Keratinocyte (primary cell): ENCODE data around the gene DPP3. TPM values are rescaled to one million over a fixed set of nuclear protein-coding genes. Genes with fewer than 3 reads are reported as not detected.
A peak's percentile ranks its signal among the peaks of the same experiment; 100 is the strongest.

ENCODE experiments used
- DNase-seq: peaks from one replicate; pipeline ENCODE4 v3.0.0-alpha.2; 2011; ENCODE audit warnings: low read depth, missing footprints, low spot score
- FAIRE-seq: peaks from 2 replicates; lab custom pipeline; 2011; peaks lifted over from hg19 to GRCh38; lab: Jason Lieb, UNC
- H2AFZ ChIP-seq: 2 replicates; pipeline ENCODE4 v1.6.0; 2012; ENCODE audit warnings: low read length, control low read depth, inconsistent platforms; ENCODE audit not compliant: control insufficient read depth
- H3K27ac ChIP-seq: 2 replicates; pipeline ENCODE4 v1.5.1; 2011; ENCODE audit warnings: low read length; ENCODE audit not compliant: control insufficient read depth, insufficient read depth
- H3K27me3 ChIP-seq: 3 replicates; pipeline ENCODE4 v1.6.0; 2011; ENCODE audit warnings: low read length; ENCODE audit not compliant: control insufficient read depth, insufficient read depth; ENCODE audit errors: extremely low read depth
- H3K36me3 ChIP-seq, 2 experiments: 2 replicates in 1 of 2; 3 replicates in 1 of 2; pipeline ENCODE4 v1.5.1; 2011; ENCODE audit warnings: low read length in 2 of 2, mild to moderate bottlenecking in 1 of 2; ENCODE audit not compliant: control insufficient read depth in 2 of 2, insufficient read depth in 2 of 2; ENCODE audit errors: extremely low read depth in 1 of 2
- H3K4me1 ChIP-seq: 3 replicates; pipeline ENCODE4 v1.5.1; 2011; ENCODE audit warnings: low read length; ENCODE audit not compliant: control insufficient read depth, insufficient read depth; ENCODE audit errors: extremely low read depth
- H3K4me2 ChIP-seq: 3 replicates; pipeline ENCODE4 v1.6.0; 2011; ENCODE audit warnings: low read depth, low read length; ENCODE audit not compliant: control insufficient read depth, insufficient read depth; ENCODE audit errors: extremely low read depth
- H3K4me3 ChIP-seq, 3 experiments: fragments of 200-600 bp in 1 of 3; sonication (generic) in 1 of 3; 2 replicates in 2 of 3; 3 replicates in 1 of 3; pipeline ENCODE4 v1.5.1; 2011 to 2016; ENCODE audit warnings: low read length in 3 of 3, mild to moderate bottlenecking in 3 of 3, control low read depth in 2 of 3, inconsistent platforms in 1 of 3, low read depth in 1 of 3, mixed read lengths in 1 of 3, mixed run types in 1 of 3, moderate library complexity in 1 of 3; ENCODE audit not compliant: control insufficient read depth in 2 of 3, insufficient read depth in 2 of 3; ENCODE audit errors: extremely low read depth in 1 of 3
- H3K79me2 ChIP-seq: 2 replicates; pipeline ENCODE4 v1.6.0; 2012; ENCODE audit warnings: low read length; ENCODE audit not compliant: control insufficient read depth, insufficient read depth
- H3K9ac ChIP-seq: 3 replicates; pipeline ENCODE4 v1.6.0; 2011; ENCODE audit warnings: low read length; ENCODE audit not compliant: control insufficient read depth, insufficient read depth; ENCODE audit errors: extremely low read depth
- H3K9me1 ChIP-seq: 3 replicates; pipeline ENCODE4 v1.6.0; 2011; ENCODE audit warnings: low read length; ENCODE audit not compliant: control insufficient read depth, insufficient read depth; ENCODE audit errors: extremely low read depth
- H3K9me3 ChIP-seq: 2 replicates; pipeline ENCODE4 v1.5.1; 2012; ENCODE audit warnings: low read depth, low read length; ENCODE audit not compliant: control insufficient read depth
- H4K20me1 ChIP-seq: 3 replicates; pipeline ENCODE4 v1.6.0; 2011; ENCODE audit warnings: low read length; ENCODE audit not compliant: control insufficient read depth, insufficient read depth; ENCODE audit errors: extremely low read depth
- EZH2 ChIP-seq: IDR thresholded peaks from one replicate; pipeline ENCODE4 v1.6.1; 2012; ENCODE audit warnings: inconsistent platforms, mild to moderate bottlenecking, low read length, moderate library complexity
- dilution Hi-C: fragments of 300-500 bp; cut with MboI; formaldehyde crosslinking; loops from one replicate; pipeline ENCODE4 v1.7.0; 2020; ENCODE audit warnings: low sequenced_read_pairs; ENCODE audit not compliant: extremely low pct_ligation_motif_present
- polyA plus RNA-seq, 5 experiments: library from polyadenylated mRNA; depleted of rRNA in 3 of 5; stranded (reverse) in 3 of 5; stranded (forward) in 1 of 5; unstranded in 1 of 5; fragments of >200 nt; gene quantifications; 1 replicate in 1 of 5; 2 replicates in 3 of 5; 3 replicates in 1 of 5; pipeline versions ENCODE4 v1.2.1 to v1.2.3, GENCODE V29; 2011 to 2012; ENCODE audit warnings: missing spikeins in 2 of 5, low read depth in 1 of 5, low replicate concordance in 1 of 5
- TF ChIP-seq, protein P1 (sequence below), 3 experiments: IDR thresholded peaks in 1 of 3; conservative IDR thresholded peaks in 1 of 3; optimal IDR thresholded peaks in 1 of 3; 2 replicates in 2 of 3; 3 replicates in 1 of 3; pipeline versions ENCODE3 to v1.5.1; 2011; ENCODE audit warnings: low read length in 3 of 3, mild to moderate bottlenecking in 3 of 3, moderate library complexity in 2 of 3, control low read depth in 1 of 3, inconsistent platforms in 1 of 3; ENCODE audit not compliant: insufficient read depth in 2 of 3; ENCODE audit errors: extremely low read depth in 1 of 3

Gene DPP3
- polyA plus RNA-seq, 1 donor (not counting 4 experiments of a cell fraction or from before 2014, with no cell fraction given): 57.9 TPM

DNA sequence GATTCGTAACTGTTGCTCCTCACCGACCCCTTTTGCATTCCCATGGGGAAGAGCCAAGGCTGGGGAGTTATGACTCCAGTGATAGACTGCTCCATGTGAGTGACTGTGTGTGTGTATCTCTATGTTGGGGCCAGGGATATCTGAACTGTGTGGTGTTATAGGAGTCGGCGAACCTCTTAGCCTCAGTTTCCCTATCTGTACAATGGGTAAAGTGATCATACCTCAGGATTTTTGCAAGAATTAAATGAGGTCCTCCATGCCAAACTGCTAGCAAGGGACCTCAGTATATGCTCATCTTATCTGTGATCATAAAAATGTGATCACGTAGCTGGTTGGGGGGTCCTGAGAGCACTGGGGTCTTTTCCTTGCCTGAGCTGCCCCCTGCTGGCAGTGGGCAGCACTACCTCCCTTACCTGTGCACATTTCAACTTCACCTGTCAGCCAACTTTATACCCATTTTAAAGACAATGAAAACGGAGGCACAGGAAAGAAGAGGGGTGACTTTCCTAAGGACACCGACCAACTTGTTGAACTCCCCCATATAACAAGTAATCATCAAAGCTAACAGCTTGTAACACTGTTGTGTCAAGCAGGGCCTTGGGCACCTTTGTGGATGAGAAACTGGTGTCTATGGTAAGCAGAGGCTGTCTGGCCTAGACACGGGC, 1.4 kb upstream of the DPP3 start:
- H3K79me2 ChIP-seq: peaks cover 3% of the 10 kb centered on the region
- H3K4me1 ChIP-seq: peaks cover 21% of the 10 kb centered on the region
- peaks cover 5% of the 10 kb centered on the region for H4K20me1 ChIP-seq
- H2AFZ ChIP-seq: peak overlapping the region; percentile 85
- dilution Hi-C loops: no loop called here
- peak overlapping the region; percentile 72 to 83 (median 77) for H3K4me3 ChIP-seq
- no peaks in the 10 kb centered on the region for H3K27me3 ChIP-seq
- peaks cover 7 to 8% of the 10 kb centered on the region in 2 experiments for H3K36me3 ChIP-seq
- H3K9me1 ChIP-seq: peaks cover 2% of the 10 kb centered on the region
- TF ChIP-seq EZH2: no peak
- TF ChIP-seq, protein P1, sequence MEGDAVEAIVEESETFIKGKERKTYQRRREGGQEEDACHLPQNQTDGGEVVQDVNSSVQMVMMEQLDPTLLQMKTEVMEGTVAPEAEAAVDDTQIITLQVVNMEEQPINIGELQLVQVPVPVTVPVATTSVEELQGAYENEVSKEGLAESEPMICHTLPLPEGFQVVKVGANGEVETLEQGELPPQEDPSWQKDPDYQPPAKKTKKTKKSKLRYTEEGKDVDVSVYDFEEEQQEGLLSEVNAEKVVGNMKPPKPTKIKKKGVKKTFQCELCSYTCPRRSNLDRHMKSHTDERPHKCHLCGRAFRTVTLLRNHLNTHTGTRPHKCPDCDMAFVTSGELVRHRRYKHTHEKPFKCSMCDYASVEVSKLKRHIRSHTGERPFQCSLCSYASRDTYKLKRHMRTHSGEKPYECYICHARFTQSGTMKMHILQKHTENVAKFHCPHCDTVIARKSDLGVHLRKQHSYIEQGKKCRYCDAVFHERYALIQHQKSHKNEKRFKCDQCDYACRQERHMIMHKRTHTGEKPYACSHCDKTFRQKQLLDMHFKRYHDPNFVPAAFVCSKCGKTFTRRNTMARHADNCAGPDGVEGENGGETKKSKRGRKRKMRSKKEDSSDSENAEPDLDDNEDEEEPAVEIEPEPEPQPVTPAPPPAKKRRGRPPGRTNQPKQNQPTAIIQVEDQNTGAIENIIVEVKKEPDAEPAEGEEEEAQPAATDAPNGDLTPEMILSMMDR (optimal IDR thresholded peaks at IDR 0.05 in 1 of 3, IDR thresholded peaks at IDR 0.05 in 1 of 3, conservative IDR thresholded peaks at IDR 0.05 in 1 of 3; ENCODE audit: extremely low read depth in 1 of 3, insufficient read depth in 2 of 3, low read length in 3 of 3): peak; percentile 86 to 93 (median 91)
- DNase-seq: no peak
- peak; percentile 71 for FAIRE-seq
- H3K4me2 ChIP-seq: peak overlapping the region; percentile 92
- H3K9me3 ChIP-seq: no peaks in the 10 kb centered on the region
- peak overlapping the region; percentile 96 for H3K27ac ChIP-seq
- H3K9ac ChIP-seq: peak overlapping the region; percentile 91

DNA sequence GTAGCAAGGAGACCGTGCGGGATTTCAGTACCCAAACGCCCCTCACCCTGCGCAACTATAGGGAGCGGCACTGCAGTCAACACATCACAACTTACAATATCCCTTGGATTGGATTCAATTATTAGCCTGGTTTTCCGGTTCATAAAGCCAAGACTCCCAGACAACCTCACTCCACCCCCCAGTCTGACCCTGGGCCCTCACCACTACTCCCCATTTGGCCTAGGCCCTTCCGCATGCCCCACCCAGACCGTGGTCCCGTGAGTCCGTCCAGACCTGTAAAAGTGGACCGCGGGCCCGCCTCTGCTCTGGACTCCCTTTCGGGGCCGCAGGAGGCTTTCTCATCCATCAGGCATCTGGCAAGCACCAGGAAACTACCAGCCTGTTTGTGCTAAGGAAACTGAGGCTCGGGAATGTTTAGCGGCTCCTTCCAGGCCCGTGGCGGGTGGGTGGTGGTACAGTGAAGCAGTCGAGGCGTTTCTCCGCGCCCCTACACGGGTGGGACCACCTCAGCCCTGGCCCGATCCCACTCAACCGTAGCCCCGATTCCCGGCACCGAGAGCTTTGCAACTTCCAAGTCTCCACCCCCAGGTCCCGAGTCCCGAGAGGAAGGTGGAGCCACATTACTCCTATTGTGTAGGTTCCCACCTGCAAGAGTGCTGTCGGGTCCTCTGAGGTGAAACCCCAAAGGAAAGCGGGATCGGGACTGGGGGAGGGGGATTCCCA, 679 bp upstream of the DPP3 start:
- peaks cover 2% of the 10 kb centered on the region for H3K9me1 ChIP-seq
- peak overlapping the region; percentile 85 for H2AFZ ChIP-seq
- peak overlapping the region; percentile 96 for H3K27ac ChIP-seq
- H4K20me1 ChIP-seq: peaks cover 5% of the 10 kb centered on the region
- FAIRE-seq (no peak), DNase-seq (peak; percentile 77)
- TF ChIP-seq, protein P1 (optimal IDR thresholded peaks at IDR 0.05 in 1 of 3, IDR thresholded peaks at IDR 0.05 in 1 of 3, conservative IDR thresholded peaks at IDR 0.05 in 1 of 3; ENCODE audit: extremely low read depth in 1 of 3, insufficient read depth in 2 of 3, low read length in 3 of 3): no peak
- no peak for TF ChIP-seq EZH2
- H3K27me3 ChIP-seq: no peaks in the 10 kb centered on the region
- H3K4me2 ChIP-seq: peak overlapping the region; percentile 92
- peaks cover 8 to 9% of the 10 kb centered on the region in 2 experiments for H3K36me3 ChIP-seq
- dilution Hi-C loops: no loop called here
- peaks cover 3% of the 10 kb centered on the region for H3K79me2 ChIP-seq
- peak overlapping the region; percentile 72 to 83 (median 77) for H3K4me3 ChIP-seq
- H3K9ac ChIP-seq: peak overlapping the region; percentile 91
- peaks cover 16% of the 10 kb centered on the region for H3K4me1 ChIP-seq
- H3K9me3 ChIP-seq: no peaks in the 10 kb centered on the region
